ENCODE data around the gene KRTAP2-1.
"Not testable (repeated sequence)": the region's sequence is repeated elsewhere in the genome, so short reads cannot be mapped to it uniquely, and the experiment has no call there.

KRTAP2-1 gene

DNA sequence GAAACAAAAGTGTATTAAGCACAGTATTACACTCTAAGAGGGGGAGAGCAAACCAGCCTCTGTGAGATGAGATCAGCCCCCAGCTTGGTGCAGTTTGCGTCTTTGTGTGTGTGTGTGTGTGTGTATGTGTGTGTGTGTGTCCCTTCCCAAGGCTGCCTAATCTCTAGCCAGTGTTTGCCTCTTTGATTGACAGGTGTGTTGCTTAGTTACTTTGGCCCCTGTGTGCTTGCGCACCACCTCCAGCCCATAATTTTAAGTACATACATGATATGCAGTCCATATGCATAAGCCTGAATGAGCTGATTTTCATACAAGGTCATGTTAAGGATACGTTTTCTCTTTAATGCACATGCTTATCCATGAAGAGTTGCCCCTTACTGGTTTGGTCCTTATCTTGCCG, 45.3 kb downstream of the KRTAP2-1 start:
- TF ChIP-seq EP300 (IDR thresholded peaks at IDR 0.05; ENCODE audit: borderline replicate concordance) (no peak), CREB1 (IDR thresholded peaks at IDR 0.05; ENCODE audit: low read depth) (no peak)
- TF ChIP-seq, protein P1, sequence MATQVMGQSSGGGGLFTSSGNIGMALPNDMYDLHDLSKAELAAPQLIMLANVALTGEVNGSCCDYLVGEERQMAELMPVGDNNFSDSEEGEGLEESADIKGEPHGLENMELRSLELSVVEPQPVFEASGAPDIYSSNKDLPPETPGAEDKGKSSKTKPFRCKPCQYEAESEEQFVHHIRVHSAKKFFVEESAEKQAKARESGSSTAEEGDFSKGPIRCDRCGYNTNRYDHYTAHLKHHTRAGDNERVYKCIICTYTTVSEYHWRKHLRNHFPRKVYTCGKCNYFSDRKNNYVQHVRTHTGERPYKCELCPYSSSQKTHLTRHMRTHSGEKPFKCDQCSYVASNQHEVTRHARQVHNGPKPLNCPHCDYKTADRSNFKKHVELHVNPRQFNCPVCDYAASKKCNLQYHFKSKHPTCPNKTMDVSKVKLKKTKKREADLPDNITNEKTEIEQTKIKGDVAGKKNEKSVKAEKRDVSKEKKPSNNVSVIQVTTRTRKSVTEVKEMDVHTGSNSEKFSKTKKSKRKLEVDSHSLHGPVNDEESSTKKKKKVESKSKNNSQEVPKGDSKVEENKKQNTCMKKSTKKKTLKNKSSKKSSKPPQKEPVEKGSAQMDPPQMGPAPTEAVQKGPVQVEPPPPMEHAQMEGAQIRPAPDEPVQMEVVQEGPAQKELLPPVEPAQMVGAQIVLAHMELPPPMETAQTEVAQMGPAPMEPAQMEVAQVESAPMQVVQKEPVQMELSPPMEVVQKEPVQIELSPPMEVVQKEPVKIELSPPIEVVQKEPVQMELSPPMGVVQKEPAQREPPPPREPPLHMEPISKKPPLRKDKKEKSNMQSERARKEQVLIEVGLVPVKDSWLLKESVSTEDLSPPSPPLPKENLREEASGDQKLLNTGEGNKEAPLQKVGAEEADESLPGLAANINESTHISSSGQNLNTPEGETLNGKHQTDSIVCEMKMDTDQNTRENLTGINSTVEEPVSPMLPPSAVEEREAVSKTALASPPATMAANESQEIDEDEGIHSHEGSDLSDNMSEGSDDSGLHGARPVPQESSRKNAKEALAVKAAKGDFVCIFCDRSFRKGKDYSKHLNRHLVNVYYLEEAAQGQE (IDR thresholded peaks at IDR 0.05; ENCODE audit: low read depth), result no peak
- TF ChIP-seq, protein P2, sequence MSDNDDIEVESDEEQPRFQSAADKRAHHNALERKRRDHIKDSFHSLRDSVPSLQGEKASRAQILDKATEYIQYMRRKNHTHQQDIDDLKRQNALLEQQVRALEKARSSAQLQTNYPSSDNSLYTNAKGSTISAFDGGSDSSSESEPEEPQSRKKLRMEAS (IDR thresholded peaks at IDR 0.05), result no peak

DNA sequence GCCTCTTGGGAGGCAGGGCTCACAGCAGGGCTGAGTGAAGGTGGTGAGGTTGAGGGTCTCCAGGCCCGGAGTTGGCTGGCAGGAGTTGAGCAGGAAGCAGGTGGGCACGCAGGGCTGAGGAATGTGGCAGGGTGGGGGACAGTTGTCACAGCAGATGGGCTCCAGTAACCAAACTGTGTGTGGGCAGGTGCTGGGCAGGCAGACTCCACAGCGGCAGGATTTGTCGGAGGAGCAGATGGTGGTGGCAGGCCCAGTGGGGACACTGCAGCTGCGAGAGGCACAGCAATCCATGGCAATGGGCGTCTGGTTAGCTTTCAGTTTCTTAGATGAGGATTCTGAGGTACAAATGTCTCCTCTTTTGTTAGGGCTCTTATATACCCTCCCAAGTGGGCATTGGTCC, 47.6 kb downstream of the KRTAP2-1 start, which contains the start of gene KRTAP3-2:
Gene KRTAP3-2 (minus strand): TSS at position 344 of the 400 bp plus-strand sequence. CDS start 53 bp downstream, at position 291.
- TF ChIP-seq, protein P2 (IDR thresholded peaks at IDR 0.05), result not testable (repeated sequence)
- not testable (repeated sequence) for TF ChIP-seq CEBPB (IDR thresholded peaks at IDR 0.05)
- TF ChIP-seq, protein P3, sequence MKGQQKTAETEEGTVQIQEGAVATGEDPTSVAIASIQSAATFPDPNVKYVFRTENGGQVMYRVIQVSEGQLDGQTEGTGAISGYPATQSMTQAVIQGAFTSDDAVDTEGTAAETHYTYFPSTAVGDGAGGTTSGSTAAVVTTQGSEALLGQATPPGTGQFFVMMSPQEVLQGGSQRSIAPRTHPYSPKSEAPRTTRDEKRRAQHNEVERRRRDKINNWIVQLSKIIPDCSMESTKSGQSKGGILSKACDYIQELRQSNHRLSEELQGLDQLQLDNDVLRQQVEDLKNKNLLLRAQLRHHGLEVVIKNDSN (IDR thresholded peaks at IDR 0.05), result not testable (repeated sequence)

DNA sequence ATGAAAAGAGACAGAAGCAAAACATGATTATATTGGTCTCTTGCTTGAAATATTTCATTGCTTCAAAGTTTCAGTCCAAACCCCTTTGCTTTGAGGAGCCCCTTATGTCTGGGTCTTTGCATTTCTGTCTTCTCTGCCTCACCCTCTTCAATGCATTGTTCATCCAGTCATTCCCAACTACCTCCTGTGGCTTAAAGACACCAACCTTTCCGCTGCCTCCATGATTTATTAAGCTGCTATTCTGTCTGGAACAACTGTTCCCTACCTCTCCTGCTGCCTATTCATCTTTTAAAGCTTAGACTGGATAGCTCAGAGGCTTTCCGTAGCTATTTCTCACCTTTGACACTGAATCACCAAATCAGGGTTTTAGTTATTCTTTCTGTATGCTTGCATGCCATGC, 49.8 kb downstream of the KRTAP2-1 start:
- no peak for TF ChIP-seq ZBTB7A (IDR thresholded peaks at IDR 0.05; ENCODE audit: low read depth)
- TF ChIP-seq TEAD4 (IDR thresholded peaks at IDR 0.05), result no peak
- TF ChIP-seq EGR1 (IDR thresholded peaks at IDR 0.05), result no peak
- TF ChIP-seq TCF12 (IDR thresholded peaks at IDR 0.05; ENCODE audit: low read depth), result no peak
- TF ChIP-seq NFIC (IDR thresholded peaks at IDR 0.05), result no peak
- no peak for TF ChIP-seq RAD21 (IDR thresholded peaks at IDR 0.05; ENCODE audit: low read depth)
- TF ChIP-seq YY1 (IDR thresholded peaks at IDR 0.05; ENCODE audit: low read depth), result no peak
- TF ChIP-seq EP300 (IDR thresholded peaks at IDR 0.05; ENCODE audit: borderline replicate concordance), result no peak
- TF ChIP-seq, protein P3 (IDR thresholded peaks at IDR 0.05), result no peak
- TF ChIP-seq, protein P2 (IDR thresholded peaks at IDR 0.05), result no peak
- no peak for TF ChIP-seq FOXM1 (IDR thresholded peaks at IDR 0.05; ENCODE audit: borderline replicate concordance, low read depth)
- TF ChIP-seq, protein P1 (IDR thresholded peaks at IDR 0.05; ENCODE audit: low read depth), result no peak
- TF ChIP-seq TAF1 (IDR thresholded peaks at IDR 0.05; ENCODE audit: low read depth), result no peak
- no peak for TF ChIP-seq CREB1 (IDR thresholded peaks at IDR 0.05; ENCODE audit: low read depth)
- TF ChIP-seq CEBPB (IDR thresholded peaks at IDR 0.05), result no peak

DNA sequence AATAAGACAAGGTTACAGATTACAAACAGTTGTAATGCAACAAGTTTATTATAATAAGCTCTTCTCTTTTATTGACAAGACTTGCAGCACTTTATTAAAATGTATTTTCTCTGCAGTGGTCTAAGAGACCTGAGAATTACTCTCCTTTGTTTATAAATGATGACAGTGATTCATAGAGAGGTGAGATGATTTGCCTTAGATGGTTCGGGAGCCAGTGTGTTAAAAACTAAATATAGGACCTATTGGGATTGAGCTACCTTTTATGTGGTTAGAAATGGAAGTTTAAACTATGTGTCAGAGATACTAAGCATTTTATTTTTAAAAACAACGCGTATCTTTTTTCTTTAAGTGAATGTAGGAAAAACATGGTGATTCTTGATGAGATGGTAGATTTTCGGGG, 50.3 kb downstream of the KRTAP2-1 start:
- TF ChIP-seq CREB1 (IDR thresholded peaks at IDR 0.05; ENCODE audit: low read depth) (no peak), NFIC (IDR thresholded peaks at IDR 0.05) (no peak), FOXM1 (IDR thresholded peaks at IDR 0.05; ENCODE audit: borderline replicate concordance, low read depth) (no peak), EGR1 (IDR thresholded peaks at IDR 0.05) (no peak), EP300 (IDR thresholded peaks at IDR 0.05; ENCODE audit: borderline replicate concordance) (no peak), TEAD4 (IDR thresholded peaks at IDR 0.05) (no peak), YY1 (IDR thresholded peaks at IDR 0.05; ENCODE audit: low read depth) (no peak), ZBTB7A (IDR thresholded peaks at IDR 0.05; ENCODE audit: low read depth) (no peak), TCF12 (IDR thresholded peaks at IDR 0.05; ENCODE audit: low read depth) (no peak), CEBPB (IDR thresholded peaks at IDR 0.05) (no peak), RAD21 (IDR thresholded peaks at IDR 0.05; ENCODE audit: low read depth) (no peak), TAF1 (IDR thresholded peaks at IDR 0.05; ENCODE audit: low read depth) (no peak)
- TF ChIP-seq, protein P3 (IDR thresholded peaks at IDR 0.05), result no peak
- TF ChIP-seq, protein P2 (IDR thresholded peaks at IDR 0.05), result no peak
- TF ChIP-seq, protein P1 (IDR thresholded peaks at IDR 0.05; ENCODE audit: low read depth), result no peak

Data from Ishikawa (cell line).